ENCODE results near the gene APBA2. TPM values are rescaled to one million over a fixed set of nuclear protein-coding genes. Genes with fewer than 3 reads are reported as not detected.

The APBA2 gene
- total RNA-seq, 1 experiment from 2014 or later, result not detected

GRCh38 chr15:29029651-29030195 lies 143.9 kb downstream of the APBA2 start:
- ChIA-PET POLR2A (no interaction called here), CTCF (no interaction called here)
- H3K9me3 ChIP-seq, result no peaks in the 10 kb centered on the region
- DNase-seq, result no peak
- no peaks in the 10 kb centered on the region for H3K36me3 Mint-ChIP-seq (ENCODE audit: insufficient read depth, unreplicated experiment)
- BruUV-seq (replicated peaks), result no TSS peak
- TF ChIP-seq CTCF (IDR thresholded peaks at IDR 0.05; ENCODE audit: insufficient read depth in 1 of 2, low read depth in 1 of 2, low read length in 1 of 2, severe bottlenecking in 1 of 2, unreplicated experiment in 1 of 2), result no peak
- peaks cover 9% of the 10 kb centered on the region for H3K9me3 Mint-ChIP-seq (ENCODE audit: unreplicated experiment)
- H3K36me3 ChIP-seq (ENCODE audit: control insufficient read depth, insufficient read depth, low read length), result no peaks in the 10 kb centered on the region
- H3K4me3 ChIP-seq (ENCODE audit: low read depth, low read length), result no peak overlapping the region
- no peaks in the 10 kb centered on the region for H3K4me1 Mint-ChIP-seq (ENCODE audit: low read depth, unreplicated experiment)
- H3K27ac Mint-ChIP-seq (ENCODE audit: unreplicated experiment), result no peak overlapping the region
- H3K27me3 Mint-ChIP-seq (ENCODE audit: insufficient read depth, unreplicated experiment), result no peaks in the 10 kb centered on the region
- H3K4me1 ChIP-seq, result no peaks in the 10 kb centered on the region
- H3K4me3 Mint-ChIP-seq (ENCODE audit: unreplicated experiment), result no peak overlapping the region
- no peaks in the 10 kb centered on the region for H3K27me3 ChIP-seq (replicated peaks; ENCODE audit: control insufficient read depth, insufficient read depth, low read length)
- intact Hi-C loops (cut with micrococcal nuclease; ENCODE audit: unreplicated experiment), result no loop called here

- no peak overlapping the region for H3K4me3 ChIP-seq (ENCODE audit: low read depth, low read length)
- ChIA-PET POLR2A (no interaction called here), CTCF (no interaction called here)
- no peaks in the 10 kb centered on the region for H3K36me3 ChIP-seq (ENCODE audit: control insufficient read depth, insufficient read depth, low read length)
- no peaks in the 10 kb centered on the region for H3K27me3 ChIP-seq (replicated peaks; ENCODE audit: control insufficient read depth, insufficient read depth, low read length)
- no peaks in the 10 kb centered on the region for H3K27me3 Mint-ChIP-seq (ENCODE audit: insufficient read depth, unreplicated experiment)
- intact Hi-C loops (cut with micrococcal nuclease; ENCODE audit: unreplicated experiment), result no loop called here
- no peaks in the 10 kb centered on the region for H3K4me1 Mint-ChIP-seq (ENCODE audit: low read depth, unreplicated experiment)
- no peaks in the 10 kb centered on the region for H3K9me3 ChIP-seq
- no peak for DNase-seq
- no TSS peak for BruUV-seq (replicated peaks)
- no peaks in the 10 kb centered on the region for H3K4me1 ChIP-seq
- H3K9me3 Mint-ChIP-seq (ENCODE audit: unreplicated experiment), result peaks cover 9% of the 10 kb centered on the region
- H3K36me3 Mint-ChIP-seq (ENCODE audit: insufficient read depth, unreplicated experiment), result no peaks in the 10 kb centered on the region
- no peak overlapping the region for H3K27ac Mint-ChIP-seq (ENCODE audit: unreplicated experiment)
- no peak overlapping the region for H3K4me3 Mint-ChIP-seq (ENCODE audit: unreplicated experiment)
- TF ChIP-seq CTCF (IDR thresholded peaks at IDR 0.05; ENCODE audit: insufficient read depth in 1 of 2, low read depth in 1 of 2, low read length in 1 of 2, severe bottlenecking in 1 of 2, unreplicated experiment in 1 of 2), result no peak
Measured at GRCh38 chr15:29031502-29032228, 145.9 kb downstream of the APBA2 start.

- ChIA-PET POLR2A (no interaction called here), CTCF (no interaction called here)
- no peaks in the 10 kb centered on the region for H3K4me1 ChIP-seq
- Mint-ChIP-seq H3K27me3 (ENCODE audit: insufficient read depth, unreplicated experiment) (peaks cover under 1% of the 10 kb centered on the region), H3K27ac (ENCODE audit: unreplicated experiment) (no peak overlapping the region), H3K36me3 (ENCODE audit: insufficient read depth, unreplicated experiment) (no peaks in the 10 kb centered on the region), H3K4me3 (ENCODE audit: unreplicated experiment) (no peak overlapping the region), H3K4me1 (ENCODE audit: low read depth, unreplicated experiment) (no peaks in the 10 kb centered on the region), H3K9me3 (ENCODE audit: unreplicated experiment) (peaks cover 9% of the 10 kb centered on the region)
- intact Hi-C loops (cut with micrococcal nuclease; ENCODE audit: unreplicated experiment), result no loop called here
- no peaks in the 10 kb centered on the region for H3K9me3 ChIP-seq
- no peaks in the 10 kb centered on the region for H3K27me3 ChIP-seq (replicated peaks; ENCODE audit: control insufficient read depth, insufficient read depth, low read length)
- no TSS peak for BruUV-seq (replicated peaks)
- no peaks in the 10 kb centered on the region for H3K36me3 ChIP-seq (ENCODE audit: control insufficient read depth, insufficient read depth, low read length)
- TF ChIP-seq CTCF (IDR thresholded peaks at IDR 0.05; ENCODE audit: insufficient read depth in 1 of 2, low read depth in 1 of 2, low read length in 1 of 2, severe bottlenecking in 1 of 2, unreplicated experiment in 1 of 2), result no peak
- no peak for DNase-seq
- no peak overlapping the region for H3K4me3 ChIP-seq (ENCODE audit: low read depth, low read length)
Measured at GRCh38 chr15:29032229-29032625, 146.5 kb downstream of the APBA2 start.
